T-helper 2 cell treated with Interferon-gamma antibody and Interleukin-4, amounts not matched to agents 100 ng/mL and 5 ng/mL, for 36 hours (primary cell): ENCODE data around the gene CSNK1G1. TPM values are rescaled to one million over a fixed set of nuclear protein-coding genes. Genes with fewer than 3 reads are reported as not detected.

Source experiments
- intact Hi-C: fragments of 100-400 bp; cut with micrococcal nuclease; formaldehyde crosslinking; loops from one replicate; pipeline ENCODE4 v1.15.1; 2023
- total RNA-seq: library from RNA; stranded (reverse); gene quantifications from 2 replicates; pipeline ENCODE4 v1.2.3, GENCODE V29; 2022

The CSNK1G1 gene
- total RNA-seq, 1 donor from 2014 or later, result 30.0 TPM

- intact Hi-C loops, result loop anchor here (10.0 kb wide), 1 partner anchor 683 kb away; no protein-coding TSS in a partner anchor
Observed at GRCh38 chr15:64157599-64158125, 198.3 kb downstream of the CSNK1G1 start.

- intact Hi-C loops, result loop anchor here (10.0 kb wide), 1 partner anchor 682 kb away; no protein-coding TSS in a partner anchor
Observed at GRCh38 chr15:64156652-64157331, 199.2 kb downstream of the CSNK1G1 start.

DNA sequence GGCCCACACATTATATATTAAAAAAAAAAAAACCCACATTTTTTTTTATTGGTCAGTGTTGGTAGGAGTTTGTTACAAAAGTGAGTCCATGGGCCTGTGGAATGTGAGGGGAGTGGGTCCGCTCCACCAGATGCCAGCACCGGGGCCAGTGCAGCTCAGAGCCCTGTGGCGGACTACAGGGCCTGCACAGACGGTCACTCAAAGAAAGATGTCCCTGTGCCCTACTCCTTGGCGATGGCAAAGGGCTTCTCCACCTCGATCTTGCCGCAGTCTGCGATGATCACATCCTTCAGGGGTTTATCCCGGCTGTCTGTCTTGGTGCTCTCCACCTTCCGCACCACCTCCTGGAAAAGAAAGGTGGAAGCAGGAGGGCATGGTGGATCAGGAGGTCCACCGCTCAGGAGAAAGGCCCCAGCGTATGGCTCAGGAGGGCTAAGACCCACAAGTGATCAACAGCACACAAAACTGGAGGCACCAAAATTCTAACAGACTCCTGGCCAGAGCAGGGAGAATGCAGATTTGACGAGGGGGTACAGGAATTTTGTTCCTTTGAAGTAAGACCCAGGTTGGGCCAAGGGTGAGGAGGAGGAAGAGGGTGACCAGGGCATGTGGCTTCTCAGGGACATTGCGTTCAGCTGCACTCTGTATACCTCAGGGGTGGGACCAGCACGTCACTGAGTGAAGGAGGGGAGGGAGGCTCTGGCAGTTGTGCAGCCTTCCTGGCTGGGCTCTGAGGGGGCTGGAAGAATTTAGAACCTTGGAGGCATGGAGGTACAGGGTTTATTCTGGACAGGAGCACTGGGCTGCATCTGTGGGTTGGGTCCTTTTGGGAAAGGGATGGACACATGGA, 199.9 kb downstream of the CSNK1G1 start:
- intact Hi-C loops, result loop anchor here (10.0 kb wide), 1 partner anchor 681 kb away; no protein-coding TSS in a partner anchor

GRCh38 chr15:64153480-64154367, 202.2 kb downstream of the CSNK1G1 start:
- intact Hi-C loops, result loop anchor here (1.0 to 10.0 kb wide), 3 partner anchors 10 to 679 kb away; partner anchors contain the start of gene PPIB

- intact Hi-C loops, result loop anchor here (1.0 to 10.0 kb wide), 3 partner anchors 11 to 678 kb away; partner anchors contain the start of gene PPIB
Observed at GRCh38 chr15:64152507-64153387, 203.2 kb downstream of the CSNK1G1 start.

- intact Hi-C loops, result loop anchor here (10.0 kb wide), 1 partner anchor 677 kb away; no protein-coding TSS in a partner anchor
Observed at GRCh38 chr15:64151727-64152506, 204.1 kb downstream of the CSNK1G1 start, which contains the start of gene SNX22. Gene SNX22, plus strand, starts transcription at chr15:64151731. Its CDS starts 45 bp downstream, at chr15:64151776.

DNA sequence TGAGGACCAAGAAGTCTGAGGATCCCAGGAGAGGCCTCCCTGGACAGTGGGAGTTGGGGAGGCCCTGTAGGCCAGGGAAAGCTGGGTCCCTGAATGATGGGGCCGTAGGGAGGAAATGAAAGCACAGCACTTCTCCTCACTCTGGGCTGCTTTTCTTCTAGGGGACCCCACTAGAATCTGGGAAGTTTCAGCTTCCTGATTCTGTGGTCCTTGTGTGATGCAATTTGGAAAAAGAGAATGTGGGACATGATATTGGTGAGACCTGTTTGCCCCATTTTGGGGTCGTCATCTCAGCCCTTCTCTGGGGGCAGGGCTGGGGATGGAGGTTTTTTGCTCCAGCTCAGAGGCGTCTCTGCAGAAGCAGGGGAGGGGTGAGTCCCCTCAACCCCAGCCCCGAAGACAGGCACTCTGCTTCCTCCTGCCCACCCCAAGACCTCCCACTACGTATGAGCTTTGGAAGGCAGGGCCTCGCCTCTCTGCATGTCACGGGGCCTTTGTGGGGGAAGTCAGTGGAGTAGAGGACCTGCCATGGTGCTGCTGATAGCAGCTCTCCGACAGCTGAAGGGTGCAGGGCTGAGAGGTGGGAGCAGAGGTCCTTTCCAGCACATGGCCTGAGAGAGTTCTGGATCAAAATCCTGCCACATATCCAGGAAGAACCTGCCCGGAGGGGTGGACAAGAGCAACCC, 205.9 kb downstream of the CSNK1G1 start:
- intact Hi-C loops, result loop anchor here (10.0 kb wide), 1 partner anchor 675 kb away; no protein-coding TSS in a partner anchor

- intact Hi-C loops, result no loop called here
Observed at GRCh38 chr15:64149424-64149823, 206.5 kb downstream of the CSNK1G1 start.

DNA sequence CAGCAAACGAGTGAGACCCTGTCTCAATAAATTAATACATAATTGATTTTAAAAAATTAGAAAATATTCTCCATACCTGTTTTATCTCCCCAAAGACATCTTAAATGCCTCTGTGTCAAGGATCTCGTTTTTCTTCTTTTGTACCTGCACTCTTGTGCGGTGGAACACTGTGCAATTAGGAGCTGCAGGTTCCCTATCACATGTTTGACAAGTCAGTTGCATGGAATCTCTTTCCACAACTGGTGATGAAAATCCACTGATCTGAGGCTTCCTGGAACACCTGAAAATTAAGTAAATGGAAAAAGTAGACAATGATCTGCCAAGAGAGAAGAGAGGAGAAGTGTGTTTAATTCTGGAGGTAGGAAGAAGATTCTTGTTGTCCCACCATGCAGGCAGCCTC, 207.4 kb downstream of the CSNK1G1 start:
- intact Hi-C loops, result no loop called here

DNA sequence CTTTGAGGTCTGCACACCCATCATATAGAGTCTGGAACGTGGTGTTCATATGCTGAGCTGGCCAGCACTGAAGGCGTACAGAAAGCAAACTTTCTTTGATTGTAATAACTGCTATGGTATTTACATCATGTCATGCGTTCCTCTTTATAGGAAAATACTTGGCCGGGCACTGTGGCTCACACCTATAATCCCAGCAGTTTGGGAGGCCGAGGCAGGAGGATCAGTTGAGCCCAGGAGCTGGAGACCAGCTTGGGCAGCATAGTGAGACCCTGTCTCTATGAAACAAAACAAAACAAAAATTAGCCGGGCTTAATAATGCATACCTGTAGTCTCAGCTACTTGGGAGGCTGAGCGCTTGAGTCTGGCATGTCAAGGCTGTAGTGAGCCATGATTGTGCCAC, 207.8 kb downstream of the CSNK1G1 start:
- intact Hi-C loops, result no loop called here

DNA sequence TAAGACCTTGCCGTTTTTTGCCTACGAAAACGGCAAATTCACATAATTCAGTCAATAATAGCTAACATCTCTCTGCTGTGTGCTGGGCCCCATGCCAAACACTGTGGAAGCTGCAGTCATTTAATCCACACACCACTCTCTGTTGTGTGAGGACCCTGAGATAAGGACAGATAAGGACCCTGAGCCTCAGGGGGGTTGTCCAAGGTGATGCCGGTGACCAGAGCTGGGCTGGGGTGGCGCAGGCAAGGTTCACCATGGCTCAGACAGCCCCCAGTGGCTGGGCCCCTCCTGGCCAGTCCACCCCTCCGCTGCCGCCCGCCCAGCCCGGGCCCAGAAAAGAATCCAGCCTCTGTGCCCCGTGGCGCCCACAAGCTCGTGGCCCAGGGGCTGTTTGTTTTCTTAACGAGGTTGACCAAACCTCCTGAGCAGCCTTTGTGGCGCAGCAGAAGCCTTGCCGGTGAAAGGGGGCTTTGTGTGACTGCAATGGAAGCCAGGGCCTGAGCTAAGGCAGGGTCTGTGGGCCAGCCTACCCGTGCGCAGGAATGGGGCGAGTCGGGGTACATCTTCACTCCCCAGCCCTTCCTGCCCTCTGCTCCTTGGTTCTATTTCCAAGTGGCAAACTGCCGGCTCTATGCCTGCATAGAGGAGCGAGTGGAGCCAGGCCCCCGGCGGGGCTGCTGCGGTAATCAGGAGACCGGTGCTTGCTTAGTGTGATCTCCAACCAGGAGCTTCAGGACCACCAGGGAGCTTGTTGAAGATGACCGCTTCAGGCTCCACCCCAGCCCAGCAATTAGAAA, 208.9 kb downstream of the CSNK1G1 start:
- intact Hi-C loops, result no loop called here

GRCh38 chr15:64146520-64146884, 209.5 kb downstream of the CSNK1G1 start:
- intact Hi-C loops, result no loop called here

GRCh38 chr15:64146041-64146440, 209.9 kb downstream of the CSNK1G1 start:
- intact Hi-C loops, result no loop called here

DNA sequence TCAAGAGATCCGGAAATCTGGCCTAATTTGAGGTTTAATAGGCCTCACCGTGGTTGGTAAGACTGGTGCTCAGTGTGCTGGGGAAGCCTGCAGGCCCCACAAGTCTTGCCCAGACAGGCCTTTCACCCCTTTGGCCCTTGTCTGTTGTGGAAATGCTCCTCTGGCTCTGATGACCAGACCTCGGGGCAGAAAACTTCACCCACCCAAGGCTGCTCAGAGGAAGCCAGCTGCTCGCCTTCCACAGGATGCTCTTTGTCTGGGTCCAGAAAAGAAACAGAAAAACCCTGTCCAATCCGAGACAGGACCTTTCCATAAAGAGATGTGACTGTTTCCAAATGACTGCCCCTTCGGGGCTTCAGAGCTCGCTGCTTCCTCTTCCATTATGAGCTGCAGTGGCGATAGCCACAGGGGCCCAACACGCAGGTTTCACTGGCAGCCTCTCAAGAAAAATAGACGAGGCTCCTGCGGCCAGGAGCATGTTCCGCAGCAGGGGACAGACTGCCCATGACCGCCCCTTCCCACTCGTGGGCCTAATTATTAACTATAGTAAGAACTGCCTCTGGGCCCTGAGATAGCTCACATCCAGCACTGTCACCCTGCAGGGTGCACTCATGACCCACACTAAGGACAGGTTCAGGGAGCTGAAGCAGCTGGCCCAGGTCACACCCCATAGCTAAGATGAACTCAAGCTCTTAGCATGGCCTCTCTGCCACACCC, 211.2 kb downstream of the CSNK1G1 start:
- intact Hi-C loops, result no loop called here

GRCh38 chr15:64144192-64144564, 211.8 kb downstream of the CSNK1G1 start:
- intact Hi-C loops, result no loop called here

- intact Hi-C loops, result no loop called here
Observed at GRCh38 chr15:64143276-64143675, 212.7 kb downstream of the CSNK1G1 start.
